Colonic mucosa (tissue), 4 donors: ENCODE results near the gene HAND2. TPM values are rescaled to one million over a fixed set of nuclear protein-coding genes. Genes with fewer than 3 reads are reported as not detected.
A peak's percentile ranks its signal among the peaks of the same experiment; 100 is the strongest.

Source experiments
- DNase-seq: peaks from one replicate; pipeline ENCODE4 v3.0.0-alpha.2; 2020
- H3K27ac ChIP-seq: fragments of 200-600 bp; one replicate; pipeline ENCODE4 v1.8.0; 2021
- H3K27me3 ChIP-seq: fragments of 200-600 bp; one replicate; pipeline ENCODE4 v1.8.0; 2021
- H3K36me3 ChIP-seq: fragments of 200-600 bp; one replicate; pipeline ENCODE4 v1.8.0; 2021
- H3K4me1 ChIP-seq: fragments of 200-600 bp; one replicate; pipeline ENCODE4 v1.8.0; 2021; ENCODE audit warnings: mild to moderate bottlenecking
- H3K4me3 ChIP-seq: fragments of 200-600 bp; one replicate; pipeline ENCODE4 v1.8.0; 2021
- H3K9ac ChIP-seq, 2 donors: one replicate each; pipeline ENCODE4 v1.7.0; 2013; ENCODE audit warnings: control low read depth in 2 of 2, low read depth in 2 of 2, low read length in 2 of 2
- H3K9me3 ChIP-seq: fragments of 200-600 bp; one replicate; pipeline ENCODE4 v1.8.0; 2021
- CTCF ChIP-seq: fragments of 200-600 bp; IDR thresholded peaks from one replicate; pipeline ENCODE4 v1.8.0; 2022; ENCODE audit warnings: antibody characterized with exemption, mild to moderate bottlenecking
- intact Hi-C: fragments of 100-400 bp; cut with DNase I; formaldehyde crosslinking; loops from one replicate; pipeline ENCODE4 v1.14.1; 2022
- total RNA-seq, 2 donors: library from RNA; stranded (reverse); fragmentation: NEBNext Ultra II Directional in 1 of 2; extraction: Animal tissue kit (Norgen Biotek cat#: 25700) in 1 of 2; gene quantifications; one replicate each; pipeline ENCODE4 v1.2.1, GENCODE V29; 2021
- donor health status: healthy.
- donor health status: DM: no; HTN: no; CAD: no.
- donor health status: DM: no; HTN: no; CAD: no.

Gene HAND2
- total RNA-seq, 2 donors from 2014 or later = 1.6 to 9.4 TPM

GRCh38 chr4:173513651-173514050, 16.4 kb downstream of the HAND2 start:
- intact Hi-C loops = no loop called here
- Histone ChIP-seq H3K4me1 (no peaks in the 10 kb centered on the region), H3K4me3 (no peak overlapping the region), H3K36me3 (no peaks in the 10 kb centered on the region), H3K9me3 (no peaks in the 10 kb centered on the region), H3K27me3 (peaks cover 50% of the 10 kb centered on the region), H3K9ac (no peak overlapping the region), H3K27ac (no peak overlapping the region)
- no peak for DNase-seq
- no peak for TF ChIP-seq CTCF

GRCh38 chr4:173511787-173512361, 18.2 kb downstream of the HAND2 start:
- H3K27ac ChIP-seq = no peak overlapping the region
- intact Hi-C loops = no loop called here
- no peak overlapping the region for H3K4me3 ChIP-seq
- H3K9me3 ChIP-seq = no peaks in the 10 kb centered on the region
- DNase-seq = no peak
- peaks cover 43% of the 10 kb centered on the region for H3K27me3 ChIP-seq
- no peaks in the 10 kb centered on the region for H3K4me1 ChIP-seq
- no peaks in the 10 kb centered on the region for H3K36me3 ChIP-seq
- no peak overlapping the region for H3K9ac ChIP-seq
- no peak for TF ChIP-seq CTCF

GRCh38 chr4:173509036-173510001, 20.7 kb downstream of the HAND2 start:
- intact Hi-C loops = loop anchor here (5.0 to 10.0 kb wide), 4 partner anchors 238 to 645 kb away; no protein-coding TSS in a partner anchor
- Histone ChIP-seq H3K9ac (peak overlapping the region; percentile 26 to 40), H3K9me3 (no peaks in the 10 kb centered on the region), H3K27ac (no peak overlapping the region), H3K4me1 (no peaks in the 10 kb centered on the region), H3K36me3 (no peaks in the 10 kb centered on the region), H3K4me3 (peak overlapping the region; percentile 43), H3K27me3 (peaks cover 19% of the 10 kb centered on the region)
- DNase-seq = peak; percentile 49
- TF ChIP-seq CTCF = no peak

- H3K9me3 ChIP-seq = no peaks in the 10 kb centered on the region
- no peak overlapping the region for H3K9ac ChIP-seq
- peak overlapping the region; percentile 2 for H3K27ac ChIP-seq
- intact Hi-C loops = loop anchor here (5.0 to 10.0 kb wide), 4 partner anchors 239 to 646 kb away; no protein-coding TSS in a partner anchor
- peak overlapping the region; percentile 43 for H3K4me3 ChIP-seq
- H3K4me1 ChIP-seq = no peaks in the 10 kb centered on the region
- TF ChIP-seq CTCF = no peak
- no peak for DNase-seq
- H3K27me3 ChIP-seq = peaks cover 19% of the 10 kb centered on the region
- H3K36me3 ChIP-seq = no peaks in the 10 kb centered on the region
Measured at GRCh38 chr4:173508386-173509035, 21.5 kb downstream of the HAND2 start.
